ENCODE data around the gene VPS54. TPM values are rescaled to one million over a fixed set of nuclear protein-coding genes. Genes with fewer than 3 reads are reported as not detected.

The VPS54 gene
- total and polyA plus RNA-seq, 9 of the 15 experiments (the other 6 are each of a cell fraction or from before 2014, with no cell fraction given), result 4.9 to 23.2 (median 13.2) TPM

DNA sequence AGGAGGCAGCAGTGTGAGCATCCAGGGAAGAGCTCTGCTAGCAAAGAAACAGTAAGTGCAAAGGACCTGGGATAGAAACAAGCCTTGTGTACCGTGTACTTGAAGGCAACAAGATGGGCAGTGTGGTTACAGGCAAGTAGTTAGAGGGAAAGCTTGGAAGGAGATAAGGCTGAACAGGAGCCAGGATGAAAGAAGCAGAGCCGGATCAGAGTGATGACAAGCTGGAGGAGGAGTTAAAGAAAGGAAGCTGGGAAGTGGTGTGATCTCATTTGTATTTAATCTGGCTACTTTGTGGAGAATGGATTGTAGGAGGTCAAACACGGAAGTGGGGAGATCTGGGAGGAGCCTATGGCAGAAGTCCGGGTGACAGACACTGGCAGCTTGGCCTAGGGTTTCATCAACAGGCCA is 44.7 kb upstream of the VPS54 start (continued):
- TF ChIP-seq ZBTB40 (IDR thresholded peaks at IDR 0.05), result no peak; the same call in 1 of the 2 replicates
- no peak for TF ChIP-seq ZBTB40 (CRISPR knock-in tag; IDR thresholded peaks at IDR 0.05)
- no peak for TF ChIP-seq RBM17 (IDR thresholded peaks at IDR 0.05; ENCODE audit: borderline replicate concordance, low read depth, low read length)
- TF ChIP-seq GABPB1 (CRISPR knock-in tag; IDR thresholded peaks at IDR 0.05), result 0 out of 2 replicates have a peak, but pooled peaks have one; percentile 36
- TF ChIP-seq MTA1 (IDR thresholded peaks at IDR 0.05; ENCODE audit: borderline replicate concordance), result 0 out of 2 replicates have a peak, but pooled peaks have one; percentile 33
- TF ChIP-seq CAMTA2 (CRISPR knock-in tag; conservative IDR thresholded peaks at IDR 0.05), result no peak
- TF ChIP-seq MXI1 (IDR thresholded peaks at IDR 0.05; ENCODE audit: low read depth, low read length), result no peak
- TF ChIP-seq HDAC1 (IDR thresholded peaks at IDR 0.05), result peak in 1 of 2 experiments; percentile 55; a peak in 1 of 4 replicates
- TF ChIP-seq, protein P1, sequence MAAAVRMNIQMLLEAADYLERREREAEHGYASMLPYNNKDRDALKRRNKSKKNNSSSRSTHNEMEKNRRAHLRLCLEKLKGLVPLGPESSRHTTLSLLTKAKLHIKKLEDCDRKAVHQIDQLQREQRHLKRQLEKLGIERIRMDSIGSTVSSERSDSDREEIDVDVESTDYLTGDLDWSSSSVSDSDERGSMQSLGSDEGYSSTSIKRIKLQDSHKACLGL (CRISPR knock-in tag; IDR thresholded peaks at IDR 0.05; ENCODE audit: borderline replicate concordance, poor library complexity, severe bottlenecking), result no peak
- 0 out of 2 replicates have a peak, but pooled peaks have one; percentile 10 for TF ChIP-seq MAX (CRISPR knock-in tag; IDR thresholded peaks at IDR 0.05)
- no peak for TF ChIP-seq ZNF584 (CRISPR knock-in tag; IDR thresholded peaks at IDR 0.05; ENCODE audit: low read depth)
- no peak for TF ChIP-seq LCOR (CRISPR knock-in tag; IDR thresholded peaks at IDR 0.05)
- peak; percentile 60; the same call in 1 of the 2 replicates for TF ChIP-seq HLTF (IDR thresholded peaks at IDR 0.05)
- TF ChIP-seq, protein P2, sequence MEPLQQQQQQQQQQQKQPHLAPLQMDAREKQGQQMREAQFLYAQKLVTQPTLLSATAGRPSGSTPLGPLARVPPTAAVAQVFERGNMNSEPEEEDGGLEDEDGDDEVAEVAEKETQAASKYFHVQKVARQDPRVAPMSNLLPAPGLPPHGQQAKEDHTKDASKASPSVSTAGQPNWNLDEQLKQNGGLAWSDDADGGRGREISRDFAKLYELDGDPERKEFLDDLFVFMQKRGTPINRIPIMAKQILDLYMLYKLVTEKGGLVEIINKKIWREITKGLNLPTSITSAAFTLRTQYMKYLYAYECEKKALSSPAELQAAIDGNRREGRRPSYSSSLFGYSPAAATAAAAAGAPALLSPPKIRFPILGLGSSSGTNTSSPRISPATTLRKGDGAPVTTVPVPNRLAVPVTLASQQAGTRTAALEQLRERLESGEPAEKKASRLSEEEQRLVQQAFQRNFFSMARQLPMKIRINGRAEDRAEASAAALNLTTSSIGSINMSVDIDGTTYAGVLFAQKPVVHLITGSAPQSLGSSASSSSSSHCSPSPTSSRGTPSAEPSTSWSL (CRISPR knock-in tag; IDR thresholded peaks at IDR 0.05; ENCODE audit: borderline replicate concordance), result no peak
- TF ChIP-seq HEY1 (CRISPR knock-in tag; IDR thresholded peaks at IDR 0.05; ENCODE audit: borderline replicate concordance), result no peak
- peak; percentile 80; the same call in 1 of the 2 replicates for TF ChIP-seq SMARCA5 (IDR thresholded peaks at IDR 0.05)
- no peak for TF ChIP-seq ZNF431 (CRISPR knock-in tag; IDR thresholded peaks at IDR 0.05)
- no peak for TF ChIP-seq TRIM24 (IDR thresholded peaks at IDR 0.05)
- peak; percentile 68; the same call in 1 of the 2 replicates for TF ChIP-seq HDAC2 (IDR thresholded peaks at IDR 0.05)
- peak; percentile 42; the same call in 1 of the 2 replicates for TF ChIP-seq BCOR (IDR thresholded peaks at IDR 0.05)

Measured in K562 (cell line).